ENCODE measurements around the gene FRMD4A.
"Not testable (repeated sequence)": the region's sequence is repeated elsewhere in the genome, so short reads cannot be mapped to it uniquely, and the experiment has no call there.

FRMD4A gene

DNA sequence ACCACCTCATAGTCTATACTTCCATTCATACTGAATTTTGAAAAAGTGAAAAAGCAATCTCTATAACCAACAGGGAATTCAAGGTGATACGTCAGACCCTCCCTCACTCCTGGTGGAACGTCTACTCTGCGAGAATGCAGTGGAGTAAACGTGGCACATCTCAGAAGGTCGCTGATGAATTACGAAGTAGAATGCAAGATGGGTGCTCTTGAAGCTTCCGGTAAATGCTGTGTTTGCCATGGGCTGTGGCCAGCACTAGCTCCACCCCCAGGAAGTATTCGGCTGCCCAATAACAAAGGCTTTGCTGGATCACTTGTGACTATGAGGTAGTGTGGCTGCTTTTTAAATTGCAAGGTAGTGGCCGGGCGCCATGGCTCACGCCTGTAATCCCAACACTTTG lies 517.9 kb downstream of the FRMD4A start:
- DNase-seq (ENCODE audit: low read depth) = no peak

GRCh38 chr10:13810568-13810967 lies 520.2 kb downstream of the FRMD4A start:
- no peak for DNase-seq (ENCODE audit: low read depth)

DNA sequence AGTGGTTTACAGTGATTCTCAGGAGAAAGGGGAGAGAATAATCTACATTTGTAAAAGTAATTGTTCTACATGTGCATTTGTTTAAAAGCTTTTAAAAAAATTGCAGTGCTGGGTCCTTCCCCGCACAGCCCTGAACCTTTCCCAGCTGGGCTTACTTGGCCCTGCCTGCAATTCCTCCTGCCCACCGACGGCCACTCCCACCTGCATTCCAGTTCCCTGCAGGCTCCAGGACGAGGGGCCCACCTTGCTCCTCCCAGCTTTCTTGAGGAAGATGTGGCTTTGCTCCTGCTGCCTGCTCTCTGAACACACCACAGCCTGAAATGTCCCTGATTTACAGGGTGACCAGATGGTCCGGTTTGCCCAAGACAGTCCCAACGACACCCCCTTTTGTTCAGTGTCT lies 521.3 kb downstream of the FRMD4A start:
- DNase-seq (ENCODE audit: low read depth) = no peak

DNA sequence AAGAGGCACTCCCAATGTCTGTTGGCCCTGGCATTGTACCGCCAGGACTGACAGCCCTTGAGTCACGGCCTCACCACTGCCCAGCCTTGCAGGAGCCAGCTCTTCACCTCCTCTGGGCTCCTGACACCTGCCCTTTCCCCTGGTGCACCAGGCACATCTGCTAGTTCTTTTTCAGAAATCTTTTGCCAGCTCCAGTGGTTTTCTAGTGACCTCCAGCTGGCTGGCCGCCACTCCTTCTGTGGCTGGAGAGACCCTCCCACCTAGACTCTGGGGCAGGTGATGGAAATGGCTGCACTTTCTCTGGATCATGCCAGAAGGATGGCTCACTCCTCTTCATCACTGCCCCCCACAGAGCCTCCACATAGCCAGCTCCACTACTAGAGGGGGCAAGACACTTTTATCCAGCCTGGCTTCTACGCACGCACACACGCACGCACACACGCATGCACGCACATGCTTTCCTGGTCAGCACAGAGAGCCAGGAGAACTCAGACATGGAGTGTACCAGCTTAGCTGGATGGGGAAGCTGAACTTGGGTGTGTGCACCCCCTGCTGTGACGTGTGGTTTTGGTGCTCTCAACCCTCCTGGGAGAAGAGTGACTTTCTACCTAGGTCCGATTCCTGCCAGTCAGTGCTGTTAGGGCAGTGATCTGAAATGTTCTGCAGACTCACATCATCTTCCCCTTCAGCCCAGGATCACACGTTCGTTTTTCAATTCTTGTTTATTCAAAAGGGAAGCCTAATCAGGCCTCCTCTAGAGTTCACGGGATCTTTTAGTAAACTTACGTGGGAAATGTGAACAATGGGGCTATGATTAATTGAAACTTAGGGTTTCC lies 522.0 kb downstream of the FRMD4A start:
- no peak for DNase-seq (ENCODE audit: low read depth)

- no peak for DNase-seq (ENCODE audit: low read depth)
Observed at GRCh38 chr10:13806419-13806818, 524.3 kb downstream of the FRMD4A start.

DNA sequence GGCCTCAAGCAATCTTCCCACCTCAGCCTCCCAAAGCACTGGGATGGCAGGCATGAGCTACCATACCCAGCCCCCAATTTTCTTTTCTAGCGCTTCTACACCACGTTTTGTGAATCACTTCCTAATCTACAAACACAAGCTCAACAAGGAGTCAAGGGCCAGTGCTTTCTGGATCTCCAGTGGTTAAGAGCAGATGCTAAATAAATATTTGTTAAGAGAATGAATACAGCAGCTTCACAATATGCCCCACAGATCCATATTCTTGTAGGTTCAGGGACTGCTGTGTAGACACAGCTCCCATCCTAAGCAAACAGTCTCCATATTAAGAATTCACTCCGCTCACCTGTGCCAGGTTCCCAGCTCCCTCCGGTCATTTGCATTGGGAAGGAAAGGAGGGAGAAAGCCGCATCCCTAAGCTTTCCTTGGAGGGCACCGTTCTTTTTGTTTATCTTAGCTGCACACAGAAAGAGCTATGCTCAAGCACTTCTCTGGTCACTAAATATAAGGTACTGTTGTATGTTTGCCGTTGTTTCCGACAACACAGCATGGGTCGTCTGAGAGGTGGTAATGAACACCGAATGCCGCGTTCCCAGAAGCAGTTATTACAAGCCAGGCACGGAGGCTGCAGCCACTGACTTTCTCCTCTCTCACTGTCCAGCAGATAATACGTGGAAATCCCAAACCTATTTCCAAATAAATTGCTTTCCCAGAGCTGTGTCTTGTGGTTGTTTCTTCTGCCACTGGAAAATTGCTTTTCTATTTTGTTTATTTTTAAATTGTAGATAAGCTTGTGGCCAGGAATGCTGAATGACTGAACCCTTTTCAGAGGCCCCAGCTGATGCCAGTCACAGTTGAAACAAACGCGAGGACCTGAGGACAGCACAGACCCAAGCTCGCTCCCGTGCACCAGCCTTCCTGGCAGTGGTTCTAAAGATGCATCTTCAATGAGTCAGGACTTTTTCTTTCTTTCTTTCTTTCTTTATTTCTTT lies 526.9 kb downstream of the FRMD4A start:
- DNase-seq (ENCODE audit: low read depth) = no peak

DNA sequence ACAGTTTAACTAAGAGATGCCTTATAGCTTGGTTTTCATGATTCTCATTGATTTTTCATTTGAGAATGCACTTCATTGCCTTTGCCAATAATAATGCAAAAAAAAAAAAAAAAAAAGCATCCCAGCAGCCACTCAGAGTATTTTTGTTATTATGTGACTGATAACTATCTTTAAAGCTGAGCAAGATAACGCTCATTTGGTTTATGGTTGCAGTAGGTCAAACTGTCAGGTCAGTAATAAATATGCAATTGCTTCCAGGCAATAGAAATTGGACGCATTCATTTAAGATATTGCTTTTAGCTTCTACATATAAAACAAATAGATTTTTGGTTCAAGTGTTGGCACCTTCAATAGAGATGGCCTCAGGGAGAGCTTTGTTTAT lies 528.8 kb downstream of the FRMD4A start:
- DNase-seq (ENCODE audit: low read depth) = no peak

DNA sequence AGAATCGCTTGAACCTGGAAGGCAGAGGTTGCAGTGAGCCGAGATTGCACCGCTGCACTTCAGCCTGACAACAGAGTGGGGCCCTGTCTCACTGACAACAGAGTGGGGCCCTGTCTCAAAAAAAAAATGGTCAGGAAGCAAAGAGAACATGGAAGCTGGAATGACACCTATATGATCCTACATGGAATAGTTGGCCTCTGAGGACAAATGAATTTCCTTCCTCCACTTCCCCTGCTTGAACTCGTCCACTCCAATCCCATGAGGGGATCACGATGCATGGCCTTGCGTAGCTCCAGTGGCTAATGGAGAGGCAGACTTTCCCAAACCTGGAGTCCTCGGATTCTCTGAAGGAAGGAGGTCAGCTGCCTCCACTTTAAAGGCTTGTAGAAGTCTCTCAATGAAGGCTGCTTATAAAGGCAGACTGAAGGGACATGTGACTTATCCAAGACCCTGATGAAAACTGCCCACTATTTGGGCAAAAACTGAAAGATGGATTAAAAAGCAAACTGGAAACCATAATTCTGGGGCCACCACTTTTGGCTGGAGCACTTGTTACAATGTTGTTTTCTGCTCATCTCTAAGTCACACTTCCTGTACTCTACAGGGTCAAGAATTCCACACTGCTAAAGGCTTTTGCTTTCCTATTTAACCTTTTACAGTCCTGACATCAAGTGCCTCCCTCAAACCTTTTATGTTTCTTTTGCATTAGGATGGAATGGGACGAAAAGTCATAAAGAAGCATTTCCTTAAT lies 529.4 kb downstream of the FRMD4A start:
- no peak for DNase-seq (ENCODE audit: low read depth)

GRCh38 chr10:13797164-13797563 lies 533.6 kb downstream of the FRMD4A start:
- DNase-seq (ENCODE audit: low read depth) = no peak

DNA sequence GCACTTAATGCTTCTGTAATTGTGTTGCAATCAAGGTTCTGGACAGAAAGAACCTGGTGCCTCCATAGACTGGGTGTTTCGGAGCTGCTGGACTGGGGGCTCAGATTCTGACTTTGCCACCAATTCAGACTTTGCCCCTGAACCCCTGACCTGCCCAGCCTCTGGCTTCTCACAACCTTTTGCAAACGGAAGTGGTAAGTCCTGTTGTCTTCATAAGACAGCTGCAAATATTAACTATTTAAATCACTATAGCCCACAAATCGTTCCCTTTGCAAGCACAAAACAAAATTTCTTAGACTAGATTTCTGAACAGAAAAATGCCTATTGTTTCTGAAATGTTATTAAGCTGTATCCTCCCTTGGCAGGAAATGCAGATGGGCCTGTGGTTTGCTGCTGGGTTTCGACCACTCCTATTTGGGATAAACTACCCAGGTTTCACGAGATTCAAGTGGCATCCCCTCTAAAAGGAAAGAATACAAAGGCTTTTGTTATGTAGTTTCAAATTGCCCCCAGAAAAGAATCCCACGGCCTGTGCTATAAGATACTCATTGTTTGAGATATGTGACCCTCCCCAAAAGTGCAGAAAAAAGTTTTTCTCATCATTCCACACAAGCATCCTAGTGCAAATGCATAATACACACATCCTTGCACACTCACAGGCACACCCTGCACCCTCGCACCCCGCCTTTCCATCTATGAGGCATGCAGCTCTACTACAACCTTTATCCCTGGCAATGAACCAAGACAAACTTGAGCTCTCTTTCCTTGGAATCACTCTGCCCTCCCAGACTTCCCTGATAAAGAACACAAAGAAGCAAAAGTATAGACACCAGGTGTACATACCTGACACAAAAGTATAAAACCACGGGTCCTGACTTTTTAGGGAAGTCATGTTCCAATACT lies 534.8 kb downstream of the FRMD4A start:
- no peak for DNase-seq (ENCODE audit: low read depth)

- no peak for DNase-seq (ENCODE audit: low read depth)
Observed at GRCh38 chr10:13794992-13795612, 535.6 kb downstream of the FRMD4A start.

DNA sequence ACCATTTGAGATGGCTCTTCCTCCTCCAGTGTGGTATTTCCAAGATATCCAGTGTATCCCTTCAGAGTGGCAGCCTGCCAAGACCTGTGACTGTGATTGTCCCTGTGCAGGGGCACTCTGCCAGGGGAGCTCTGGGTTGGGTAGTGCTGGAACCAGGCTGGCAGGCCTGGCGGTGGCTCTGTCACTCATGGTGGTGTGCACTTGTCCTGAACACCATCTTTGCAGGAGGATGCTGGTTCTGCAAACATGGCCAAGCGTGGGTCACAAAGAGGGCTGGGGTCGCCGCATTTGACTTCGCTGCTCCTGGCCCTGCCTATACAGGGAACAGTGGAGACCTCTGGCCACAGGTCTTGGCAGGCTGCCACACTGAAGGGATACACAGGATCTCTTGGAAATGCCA lies 538.7 kb downstream of the FRMD4A start:
- DNase-seq (ENCODE audit: low read depth) = no peak

DNA sequence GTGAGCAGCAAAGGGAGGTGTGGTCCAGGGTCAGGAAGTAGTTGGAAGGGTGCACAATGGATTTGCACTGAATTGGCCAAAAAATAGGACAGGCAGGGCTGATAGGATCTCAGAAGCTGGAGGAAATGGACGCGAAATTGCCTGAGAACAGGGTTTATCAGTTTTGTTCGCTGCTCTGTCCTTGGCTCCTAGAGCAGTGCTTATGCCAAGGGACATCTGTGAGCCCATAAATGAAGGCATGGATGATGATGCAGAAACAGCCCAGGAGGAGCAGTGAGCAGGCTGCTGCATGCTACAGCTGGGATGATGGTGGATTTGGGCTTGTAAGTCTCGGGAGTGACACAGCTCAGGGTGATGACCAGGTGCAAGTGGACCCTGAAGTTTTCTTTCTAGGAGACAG lies 539.2 kb downstream of the FRMD4A start:
- DNase-seq (ENCODE audit: low read depth) = no peak

- no peak for DNase-seq (ENCODE audit: low read depth)
Observed at GRCh38 chr10:13790196-13790595, 540.5 kb downstream of the FRMD4A start.

GRCh38 chr10:13789448-13789829 lies 541.3 kb downstream of the FRMD4A start:
- no peak for DNase-seq (ENCODE audit: low read depth)

DNA sequence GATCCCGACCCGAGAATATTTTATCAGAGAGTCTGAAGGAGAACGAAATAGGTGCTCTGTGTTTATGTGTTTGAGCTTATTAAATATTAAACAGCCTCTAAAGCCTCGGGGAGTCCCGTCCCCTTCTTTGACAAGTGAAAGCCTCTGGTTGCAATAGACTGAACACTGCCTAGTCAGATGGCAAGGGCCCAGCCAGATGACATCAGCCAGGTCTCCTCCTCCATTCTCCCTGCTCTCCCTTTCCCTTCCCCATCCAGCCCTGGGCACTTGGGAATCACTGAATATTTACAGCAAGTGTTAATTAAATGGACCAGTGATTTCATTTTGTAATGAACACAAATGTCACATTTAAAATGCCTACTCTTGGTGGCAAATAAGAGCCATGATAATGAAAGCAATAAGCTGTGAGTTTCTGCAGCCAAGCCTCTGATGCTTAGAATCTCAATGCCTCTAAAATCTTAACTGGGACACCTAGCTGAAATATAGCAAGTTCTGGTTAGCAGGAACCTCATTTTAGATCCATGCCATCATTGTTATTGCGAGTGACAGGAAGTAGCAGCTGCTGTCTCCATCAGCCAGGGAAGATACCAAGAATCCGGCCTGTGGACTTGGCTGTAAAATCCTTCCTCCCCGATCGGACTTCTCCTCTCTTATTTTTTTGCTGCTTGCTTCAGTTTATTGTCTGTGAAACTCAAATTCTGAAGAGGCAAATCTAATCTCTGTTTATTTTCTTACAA lies 541.8 kb downstream of the FRMD4A start:
- no peak for DNase-seq (ENCODE audit: low read depth)

DNA sequence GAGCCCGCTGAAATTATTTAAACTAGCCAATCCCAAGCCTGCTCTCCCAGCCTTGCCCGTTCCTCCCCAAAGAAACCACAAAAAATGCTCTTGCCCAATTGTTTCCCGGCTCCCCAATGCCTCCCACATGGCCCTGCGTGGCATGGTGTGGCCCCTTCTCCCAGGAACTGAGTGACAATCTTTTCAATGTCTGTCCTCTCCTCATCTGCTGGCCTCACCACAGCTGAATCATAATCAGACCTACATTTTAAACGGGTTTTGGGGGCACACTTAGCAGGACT lies 542.5 kb downstream of the FRMD4A start:
- DNase-seq (ENCODE audit: low read depth) = no peak

DNA sequence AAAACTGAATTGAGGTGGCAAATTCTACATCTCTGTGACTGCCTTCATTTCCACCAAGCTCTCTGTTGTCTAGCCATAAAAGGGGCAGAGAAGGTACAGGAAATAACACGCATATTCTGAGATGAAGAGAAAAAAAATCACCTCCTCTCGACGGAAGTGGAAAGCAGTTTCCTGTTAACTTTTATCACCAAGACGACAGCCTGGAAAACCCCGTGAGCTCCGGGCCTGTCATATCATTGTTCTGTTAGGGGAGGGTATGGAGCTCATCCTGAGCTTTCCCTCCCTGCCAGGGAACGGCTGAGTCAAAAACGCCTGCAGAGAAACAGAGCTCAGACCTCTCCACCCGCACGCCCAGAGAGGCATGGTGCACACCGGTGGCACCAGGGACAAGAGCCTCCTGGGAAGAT lies 543.7 kb downstream of the FRMD4A start:
- peak; percentile 72 for DNase-seq (ENCODE audit: low read depth)

DNA sequence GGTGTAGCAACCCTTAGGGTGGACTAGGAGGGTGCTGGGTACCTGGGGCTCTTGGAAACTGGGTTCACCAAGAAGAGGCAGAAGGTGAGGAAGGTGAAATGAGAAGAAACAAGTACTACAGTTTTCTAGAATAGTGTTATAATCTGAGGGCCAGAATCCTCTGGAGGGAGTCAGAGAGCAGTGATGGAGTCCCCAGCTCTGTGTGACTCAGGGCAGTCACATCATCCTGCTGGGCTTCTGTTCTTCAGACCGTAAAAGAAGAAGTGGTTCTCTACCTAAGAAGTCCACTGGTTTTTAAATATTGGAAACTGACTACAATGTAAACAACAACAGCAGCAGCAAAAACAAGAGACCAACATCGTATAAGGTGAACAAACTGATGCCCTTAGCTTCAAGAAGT lies 546.7 kb downstream of the FRMD4A start:
- DNase-seq (ENCODE audit: low read depth) = no peak

GRCh38 chr10:13779748-13780147 lies 551.0 kb downstream of the FRMD4A start:
- DNase-seq (ENCODE audit: low read depth) = no peak

- DNase-seq (ENCODE audit: low read depth) = not testable (repeated sequence)
Observed at GRCh38 chr10:13778693-13778960, 552.1 kb downstream of the FRMD4A start.

Measured in activated T-cell treated with anti-CD3 and anti-CD28 coated beads for 24 hours (primary cell).